ENCODE measurements around the gene OSBPL10. TPM values are rescaled to one million over a fixed set of nuclear protein-coding genes. Genes with fewer than 3 reads are reported as not detected.
"Not testable (repeated sequence)": the region's sequence is repeated elsewhere in the genome, so short reads cannot be mapped to it uniquely, and the experiment has no call there.

OSBPL10 gene
- total RNA-seq, 1 donor from 2014 or later: 52.7 TPM

GRCh38 chr3:31861826-31862225 is 119.2 kb downstream of the OSBPL10 start:
- Histone ChIP-seq H3K27me3 (ENCODE audit: insufficient read depth, low read length) (no peaks in the 10 kb centered on the region), H2AFZ (ENCODE audit: low read depth, low read length) (no peak overlapping the region), H3K4me1 (ENCODE audit: insufficient read depth, low read length) (no peaks in the 10 kb centered on the region), H3K9ac (ENCODE audit: low read length) (no peak overlapping the region), H3K36me3 (ENCODE audit: insufficient read depth, low read length) (no peaks in the 10 kb centered on the region), H3K27ac (ENCODE audit: low read depth, low read length) (no peak overlapping the region), H3K4me2 (ENCODE audit: low read length) (no peak overlapping the region), H3K9me3 (ENCODE audit: insufficient read depth, low read depth, low read length) (no peaks in the 10 kb centered on the region), H4K20me1 (ENCODE audit: insufficient read depth, low read length) (no peaks in the 10 kb centered on the region), H3K79me2 (ENCODE audit: insufficient read depth, low read length) (peaks cover 5% of the 10 kb centered on the region), H3K4me3 (ENCODE audit: insufficient read depth, low read depth, low read length) (no peak overlapping the region)
- Mint-ChIP-seq H3K36me3 (ENCODE audit: low read depth, unreplicated experiment) (peaks cover 17% of the 10 kb centered on the region), H3K9me3 (ENCODE audit: unreplicated experiment) (no peaks in the 10 kb centered on the region), H3K4me1 (ENCODE audit: low read depth, unreplicated experiment) (peaks cover 3% of the 10 kb centered on the region), H3K27ac (ENCODE audit: unreplicated experiment) (no peak overlapping the region), H3K27me3 (ENCODE audit: low read depth, unreplicated experiment) (no peaks in the 10 kb centered on the region), H3K4me3 (ENCODE audit: unreplicated experiment) (no peak overlapping the region)
- FAIRE-seq: no peak
- TF ChIP-seq CTCF (IDR thresholded peaks at IDR 0.05; ENCODE audit: insufficient read depth, low read depth, low read length) (no peak), EZH2 (IDR thresholded peaks at IDR 0.05; ENCODE audit: insufficient read depth, low read length) (no peak)
- DNase-seq (ENCODE audit: low read depth): no peak

- not testable (repeated sequence) for H3K27ac ChIP-seq (ENCODE audit: low read depth, low read length); FAIRE-seq; H3K4me3 Mint-ChIP-seq (ENCODE audit: unreplicated experiment); H3K4me3 ChIP-seq (ENCODE audit: insufficient read depth, low read depth, low read length); H4K20me1 ChIP-seq (ENCODE audit: insufficient read depth, low read length); H3K27me3 ChIP-seq (ENCODE audit: insufficient read depth, low read length); H3K36me3 ChIP-seq (ENCODE audit: insufficient read depth, low read length); H3K4me1 Mint-ChIP-seq (ENCODE audit: low read depth, unreplicated experiment); H3K9ac ChIP-seq (ENCODE audit: low read length); H3K27ac Mint-ChIP-seq (ENCODE audit: unreplicated experiment); H3K9me3 ChIP-seq (ENCODE audit: insufficient read depth, low read depth, low read length); H3K9me3 Mint-ChIP-seq (ENCODE audit: unreplicated experiment); H3K4me1 ChIP-seq (ENCODE audit: insufficient read depth, low read length); H3K79me2 ChIP-seq (ENCODE audit: insufficient read depth, low read length); H3K27me3 Mint-ChIP-seq (ENCODE audit: low read depth, unreplicated experiment); H2AFZ ChIP-seq (ENCODE audit: low read depth, low read length); H3K4me2 ChIP-seq (ENCODE audit: low read length); DNase-seq (ENCODE audit: low read depth)
- peaks cover 15% of the 10 kb centered on the region for H3K36me3 Mint-ChIP-seq (ENCODE audit: low read depth, unreplicated experiment)
Measured at GRCh38 chr3:31860642-31861041, 120.4 kb downstream of the OSBPL10 start.

- Mint-ChIP-seq H3K4me1 (ENCODE audit: low read depth, unreplicated experiment) (peaks cover 3% of the 10 kb centered on the region), H3K36me3 (ENCODE audit: low read depth, unreplicated experiment) (peaks cover 12% of the 10 kb centered on the region), H3K9me3 (ENCODE audit: unreplicated experiment) (no peaks in the 10 kb centered on the region), H3K27me3 (ENCODE audit: low read depth, unreplicated experiment) (no peaks in the 10 kb centered on the region), H3K27ac (ENCODE audit: unreplicated experiment) (no peak overlapping the region), H3K4me3 (ENCODE audit: unreplicated experiment) (no peak overlapping the region)
- no peak for FAIRE-seq
- no peak for DNase-seq (ENCODE audit: low read depth)
- Histone ChIP-seq H3K27me3 (ENCODE audit: insufficient read depth, low read length) (no peaks in the 10 kb centered on the region), H3K36me3 (ENCODE audit: insufficient read depth, low read length) (no peaks in the 10 kb centered on the region), H3K4me1 (ENCODE audit: insufficient read depth, low read length) (no peaks in the 10 kb centered on the region), H3K4me3 (ENCODE audit: insufficient read depth, low read depth, low read length) (no peak overlapping the region), H2AFZ (ENCODE audit: low read depth, low read length) (no peak overlapping the region), H3K79me2 (ENCODE audit: insufficient read depth, low read length) (peaks cover 3% of the 10 kb centered on the region), H3K4me2 (ENCODE audit: low read length) (no peak overlapping the region), H3K9me3 (ENCODE audit: insufficient read depth, low read depth, low read length) (no peaks in the 10 kb centered on the region), H4K20me1 (ENCODE audit: insufficient read depth, low read length) (no peaks in the 10 kb centered on the region), H3K9ac (ENCODE audit: low read length) (no peak overlapping the region), H3K27ac (ENCODE audit: low read depth, low read length) (no peak overlapping the region)
- TF ChIP-seq EZH2 (IDR thresholded peaks at IDR 0.05; ENCODE audit: insufficient read depth, low read length) (no peak), CTCF (IDR thresholded peaks at IDR 0.05; ENCODE audit: insufficient read depth, low read depth, low read length) (no peak)
Measured at GRCh38 chr3:31859245-31859644, 121.8 kb downstream of the OSBPL10 start.

Measured in astrocyte (in vitro differentiated cells and primary cell).